ENCODE results near the gene ANKRD10. TPM values are rescaled to one million over a fixed set of nuclear protein-coding genes. Genes with fewer than 3 reads are reported as not detected.

The ANKRD10 gene
- total RNA-seq, 1 experiment from 2014 or later = 159 TPM

- no peak overlapping the region for H2BK12ac ChIP-seq (ENCODE audit: insufficient read length, low read depth, low read length)
- H3K56ac ChIP-seq (ENCODE audit: insufficient read length, low read depth, low read length) = no peak overlapping the region
- no peak overlapping the region for H3K14ac ChIP-seq (ENCODE audit: insufficient read depth, low read length)
- H2BK15ac ChIP-seq (ENCODE audit: low read depth, low read length) = no peak overlapping the region
- no peaks in the 10 kb centered on the region for H3K4me1 ChIP-seq (ENCODE audit: insufficient read depth, low read length)
- TF ChIP-seq CTCF (conservative IDR thresholded peaks at IDR 0.05) = no peak
- no peaks in the 10 kb centered on the region for H3K23me2 ChIP-seq (ENCODE audit: insufficient read length, low read depth, low read length, poor library complexity, severe bottlenecking)
- no peaks in the 10 kb centered on the region for H3K27me3 ChIP-seq (ENCODE audit: insufficient read depth, low read length)
- no peak overlapping the region for H4K5ac ChIP-seq (ENCODE audit: insufficient read length, low read depth, low read length)
- no peak for DNase-seq
- no peak overlapping the region for H2BK5ac ChIP-seq (ENCODE audit: insufficient read length, low read length)
- WGBS (ENCODE audit: extremely low coverage, insufficient read length, low lambda C conversion rate) = no CpG with 5 or more reads among the region's 15 CpGs
- H3K79me2 ChIP-seq (ENCODE audit: insufficient read depth, low read length) = no peaks in the 10 kb centered on the region
- no peaks in the 10 kb centered on the region for H3K79me1 ChIP-seq (ENCODE audit: insufficient read depth, low read depth, low read length, poor library complexity, severe bottlenecking)
- no peaks in the 10 kb centered on the region for H3K9me3 ChIP-seq (ENCODE audit: control insufficient read depth, low read depth, low read length)
- no peak overlapping the region for H4K91ac ChIP-seq (ENCODE audit: insufficient read length, low read depth, low read length)
- H2AFZ ChIP-seq (ENCODE audit: low read length) = no peak overlapping the region
- no peak overlapping the region for H3K18ac ChIP-seq (ENCODE audit: insufficient read length, low read depth, low read length)
- Mint-ChIP-seq H3K4me3 (no peak overlapping the region), H3K4me1 (peaks cover 5 to 9% of the 10 kb centered on the region in 2 experiments), H3K36me3 (ENCODE audit: insufficient read depth in 1 of 3, low read depth in 3 of 3) (peaks cover 0 to 3% (median 0%) of the 10 kb centered on the region in 3 experiments; a peak in 2 of 7 replicates), H3K27me3 (ENCODE audit: low read depth) (no peaks in the 10 kb centered on the region), H3K9me3 (no peaks in the 10 kb centered on the region), H3K27ac (no peak overlapping the region; a peak in 1 of 7 replicates)
- no peak overlapping the region for H4K8ac ChIP-seq (replicated peaks; ENCODE audit: insufficient read length, low read depth, low read length)
- no peak overlapping the region for H2BK120ac ChIP-seq (ENCODE audit: low read depth, low read length, poor library complexity, severe bottlenecking)
- no peaks in the 10 kb centered on the region for H4K20me1 ChIP-seq (ENCODE audit: control insufficient read depth, insufficient read depth, insufficient read length)
- no peak overlapping the region for H3T11ph ChIP-seq (ENCODE audit: low read length)
- no peak overlapping the region for H3K4ac ChIP-seq (ENCODE audit: low read depth, low read length)
- no peak overlapping the region for H3K23ac ChIP-seq (ENCODE audit: insufficient read length, low read depth, low read length)
- H2BK20ac ChIP-seq (ENCODE audit: low read depth, low read length, poor library complexity, severe bottlenecking) = no peak overlapping the region
- H3K9ac ChIP-seq (ENCODE audit: extremely low read depth, insufficient read length, low read length) = no peak overlapping the region
- no peak overlapping the region for H3K4me2 ChIP-seq (ENCODE audit: insufficient read depth, insufficient read length, low read length)
- no peak overlapping the region for H3K27ac ChIP-seq (ENCODE audit: insufficient read length, low read depth, low read length)
- no peak overlapping the region for H2AK5ac ChIP-seq (ENCODE audit: insufficient read length, low read length)
Observed at GRCh38 chr13:110879482-110879881, 35.4 kb downstream of the ANKRD10 start.
